A673 (cell line): Measurements from ENCODE around the gene KLHL5. TPM values are rescaled to one million over a fixed set of nuclear protein-coding genes. Genes with fewer than 3 reads are reported as not detected.

Experiments
- BruUV-seq: library from RNA; stranded (reverse); fragments of 400-500 nt; replicated peaks from 2 replicates; lab custom pipeline; 2021; lab: Mats Ljungman, UMichigan
- CTCF ChIA-PET: fragments of 300-600 bp; sonication (Branson Sonifier 250); formaldehyde crosslinking; loops from one replicate; lab custom pipeline; 2022; ENCODE audit warnings: antibody characterized with exemption; lab: Charles Lee
- POLR2A ChIA-PET: fragments of 300-600 bp; sonication (Branson Sonifier 250); formaldehyde crosslinking; loops from one replicate; lab custom pipeline; 2022; ENCODE audit warnings: antibody characterized with exemption; ENCODE audit not compliant: low non-redundant PET; lab: Charles Lee
- DNase-seq: peaks from one replicate; pipeline ENCODE4 v3.0.0-alpha.2; 2015; ENCODE audit warnings: low spot score
- H3K27ac ChIP-seq: fragments of 200-600 bp; sonication (generic); 2 replicates; pipeline ENCODE4 v1.5.1; 2016; ENCODE audit warnings: mixed run types, low read depth, mild to moderate bottlenecking, mixed read lengths, antibody characterized with exemption, low read length; ENCODE audit not compliant: poor library complexity, severe bottlenecking
- H3K27me3 ChIP-seq: fragments of 200-600 bp; sonication (generic); replicated peaks from 2 replicates; pipeline ENCODE4 v1.6.1; 2017; ENCODE audit warnings: mixed run types, low read depth, mild to moderate bottlenecking, mixed read lengths, antibody characterized with exemption, low read length; ENCODE audit not compliant: insufficient read depth, poor library complexity
- H3K36me3 ChIP-seq: fragments of 200-600 bp; sonication (generic); 2 replicates; pipeline ENCODE4 v1.6.1; 2016; ENCODE audit warnings: mixed run types, mild to moderate bottlenecking, mixed read lengths, antibody characterized with exemption, low read length; ENCODE audit not compliant: insufficient read depth, poor library complexity, severe bottlenecking
- H3K4me1 ChIP-seq: fragments of 200-600 bp; sonication (generic); 2 replicates; pipeline ENCODE4 v1.6.1; 2017; ENCODE audit warnings: mixed run types, mild to moderate bottlenecking, mixed read lengths, antibody characterized with exemption, low read length; ENCODE audit not compliant: insufficient read depth, poor library complexity, severe bottlenecking
- H3K4me3 ChIP-seq: fragments of 200-600 bp; sonication (generic); 2 replicates; pipeline ENCODE4 v1.5.1; 2016; ENCODE audit warnings: low read depth, mixed run types, mild to moderate bottlenecking, mixed read lengths, low read length; ENCODE audit not compliant: poor library complexity, severe bottlenecking
- H3K9me3 ChIP-seq: fragments of 200-600 bp; sonication (generic); 2 replicates; pipeline ENCODE4 v1.6.1; 2016; ENCODE audit warnings: mixed run types, low read depth, mild to moderate bottlenecking, mixed read lengths, antibody characterized with exemption, low read length; ENCODE audit not compliant: poor library complexity, severe bottlenecking
- CTCF ChIP-seq: fragments of 300-800, 200-600 bp; sonication (generic); conservative IDR thresholded peaks from 2 replicates; pipeline ENCODE4 v1.5.1; 2017; ENCODE audit warnings: low read depth, mild to moderate bottlenecking, antibody characterized with exemption, low read length, moderate library complexity, mixed read lengths
- EZH2 ChIP-seq: fragments of 200-600 bp; sonication (generic); IDR thresholded peaks from 2 replicates; pipeline ENCODE4 v1.6.1; 2017; ENCODE audit warnings: borderline replicate concordance, low read depth, mild to moderate bottlenecking, mixed read lengths, antibody characterized with exemption, low read length; ENCODE audit not compliant: poor library complexity, severe bottlenecking
- intact Hi-C: fragments of 100-400 bp; cut with micrococcal nuclease; formaldehyde crosslinking; loops from one replicate; pipeline ENCODE4 v1.10.0; 2022; ENCODE audit not compliant: unreplicated experiment
- total RNA-seq: library from RNA; stranded (reverse); gene quantifications from 2 replicates; pipeline ENCODE4 v1.2.3, GENCODE V29; 2021

The KLHL5 gene
- total RNA-seq, 1 experiment from 2014 or later, result 21.6 TPM

- DNase-seq, result no peak
- no peak overlapping the region for H3K4me3 ChIP-seq
- intact Hi-C loops, result no loop called here
- POLR2A ChIA-PET, result no interaction called here
- TF ChIP-seq CTCF (no peak), EZH2 (no peak)
- no TSS peak for BruUV-seq
- no peaks in the 10 kb centered on the region for H3K27me3 ChIP-seq
- no peak overlapping the region for H3K27ac ChIP-seq
- CTCF ChIA-PET, result no interaction called here
- no peaks in the 10 kb centered on the region for H3K4me1 ChIP-seq
- no peaks in the 10 kb centered on the region for H3K36me3 ChIP-seq
- no peaks in the 10 kb centered on the region for H3K9me3 ChIP-seq
Observed at GRCh38 chr4:39120418-39120817, 58.4 kb downstream of the KLHL5 start.

DNA sequence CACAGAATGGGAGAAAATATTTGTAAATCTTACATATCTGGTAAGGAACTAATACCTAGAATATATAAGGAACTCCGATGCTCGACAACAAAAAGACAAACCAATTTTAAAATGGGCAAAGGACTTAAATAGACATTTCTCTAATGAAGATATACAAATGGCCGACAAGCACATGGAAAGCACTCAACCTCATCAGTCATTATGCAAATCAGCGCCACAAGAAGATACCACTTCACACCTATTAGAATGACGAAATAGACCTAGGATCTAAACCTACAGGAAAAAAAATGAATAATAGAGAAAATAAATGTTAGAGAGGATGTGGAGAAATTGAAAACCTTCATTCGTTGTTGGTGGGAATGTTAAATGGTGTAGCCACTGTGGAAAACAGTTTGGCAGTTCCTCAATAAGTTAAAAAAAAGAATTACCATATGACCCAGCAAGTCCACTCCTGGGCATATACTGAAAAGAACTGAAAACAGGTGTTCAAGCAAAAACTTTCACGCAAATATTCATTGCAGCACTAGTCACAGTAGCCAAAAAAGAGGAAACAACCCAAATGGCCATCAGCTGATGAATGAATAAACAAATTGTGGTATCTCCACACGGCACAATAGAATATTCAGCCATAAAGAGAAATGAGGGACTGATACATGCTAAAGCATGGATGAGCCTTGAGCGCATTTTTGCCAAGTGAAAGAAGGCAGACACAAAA is 63.0 kb downstream of the KLHL5 start:
- H3K9me3 ChIP-seq, result no peaks in the 10 kb centered on the region
- no TSS peak for BruUV-seq
- no peaks in the 10 kb centered on the region for H3K36me3 ChIP-seq
- POLR2A ChIA-PET, result no interaction called here
- DNase-seq, result no peak
- no peak overlapping the region for H3K27ac ChIP-seq
- CTCF ChIA-PET, result no interaction called here
- TF ChIP-seq CTCF (no peak), EZH2 (no peak)
- H3K4me3 ChIP-seq, result no peak overlapping the region
- no peaks in the 10 kb centered on the region for H3K27me3 ChIP-seq
- intact Hi-C loops, result no loop called here
- H3K4me1 ChIP-seq, result no peaks in the 10 kb centered on the region

GRCh38 chr4:39125600-39125985 is 63.6 kb downstream of the KLHL5 start:
- no TSS peak for BruUV-seq
- POLR2A ChIA-PET, result no interaction called here
- no peak for DNase-seq
- no peak overlapping the region for H3K27ac ChIP-seq
- intact Hi-C loops, result no loop called here
- no peaks in the 10 kb centered on the region for H3K4me1 ChIP-seq
- H3K4me3 ChIP-seq, result no peak overlapping the region
- H3K36me3 ChIP-seq, result no peaks in the 10 kb centered on the region
- H3K27me3 ChIP-seq, result no peaks in the 10 kb centered on the region
- H3K9me3 ChIP-seq, result no peaks in the 10 kb centered on the region
- CTCF ChIA-PET, result no interaction called here
- TF ChIP-seq EZH2 (no peak), CTCF (no peak)
